ENCODE measurements around the gene SETD5.

DNA sequence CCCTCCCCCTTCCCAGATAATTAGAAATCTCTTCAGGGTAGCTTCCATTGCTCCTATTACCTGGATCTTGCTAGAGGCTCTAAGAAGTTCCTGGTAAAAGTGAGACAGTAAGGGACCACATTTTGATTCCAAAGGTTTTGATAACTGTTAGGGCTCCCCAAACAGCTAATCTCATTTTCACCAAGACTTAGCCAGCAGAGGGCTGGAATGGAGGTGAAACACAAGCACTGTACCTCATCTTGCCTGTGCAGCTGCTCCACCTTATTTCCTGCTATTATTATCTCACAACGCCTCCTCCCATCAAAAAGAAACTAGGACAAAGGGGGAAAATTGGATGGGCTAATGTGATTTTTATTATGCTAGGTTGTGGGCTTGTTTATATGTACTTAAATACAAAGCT is 7.3 kb downstream of the SETD5 start:
- TF ChIP-seq CHD2 (IDR thresholded peaks at IDR 0.05; ENCODE audit: low read length) (no peak), YY1 (IDR thresholded peaks at IDR 0.05; ENCODE audit: low read depth, low read length) (no peak)
- TF ChIP-seq, protein P1, sequence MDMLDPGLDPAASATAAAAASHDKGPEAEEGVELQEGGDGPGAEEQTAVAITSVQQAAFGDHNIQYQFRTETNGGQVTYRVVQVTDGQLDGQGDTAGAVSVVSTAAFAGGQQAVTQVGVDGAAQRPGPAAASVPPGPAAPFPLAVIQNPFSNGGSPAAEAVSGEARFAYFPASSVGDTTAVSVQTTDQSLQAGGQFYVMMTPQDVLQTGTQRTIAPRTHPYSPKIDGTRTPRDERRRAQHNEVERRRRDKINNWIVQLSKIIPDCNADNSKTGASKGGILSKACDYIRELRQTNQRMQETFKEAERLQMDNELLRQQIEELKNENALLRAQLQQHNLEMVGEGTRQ (IDR thresholded peaks at IDR 0.05; ENCODE audit: low read length) = no peak

Data from H1 (cell line).